Measurements from ENCODE around the gene CPPED1.

Gene CPPED1

GRCh38 chr16:12740986-12741610 lies 62.6 kb downstream of the CPPED1 start:
- DNase-seq (ENCODE audit: low read depth in 2 of 3, low spot score in 2 of 3) = no peak

- DNase-seq (ENCODE audit: low read depth in 2 of 3, low spot score in 2 of 3) = no peak
Observed at GRCh38 chr16:12739738-12740137, 63.9 kb downstream of the CPPED1 start.

GRCh38 chr16:12737563-12737962 lies 66.1 kb downstream of the CPPED1 start:
- no peak for DNase-seq (ENCODE audit: low read depth in 2 of 3, low spot score in 2 of 3)

- no peak for DNase-seq (ENCODE audit: low read depth in 2 of 3, low spot score in 2 of 3)
Observed at GRCh38 chr16:12735805-12736204, 67.9 kb downstream of the CPPED1 start.

GRCh38 chr16:12732600-12732999 lies 71.1 kb downstream of the CPPED1 start:
- DNase-seq (ENCODE audit: low read depth in 2 of 3, low spot score in 2 of 3) = no peak

- no peak for DNase-seq (ENCODE audit: low read depth in 2 of 3, low spot score in 2 of 3)
Observed at GRCh38 chr16:12729448-12729847, 74.2 kb downstream of the CPPED1 start.

GRCh38 chr16:12728469-12728868 lies 75.2 kb downstream of the CPPED1 start:
- no peak for DNase-seq (ENCODE audit: low read depth in 2 of 3, low spot score in 2 of 3)

GRCh38 chr16:12724226-12724625 lies 79.5 kb downstream of the CPPED1 start:
- no peak for DNase-seq (ENCODE audit: low read depth in 2 of 3, low spot score in 2 of 3)

- DNase-seq (ENCODE audit: low read depth in 2 of 3, low spot score in 2 of 3) = no peak
Observed at GRCh38 chr16:12723681-12724080, 80.0 kb downstream of the CPPED1 start.

- no peak for DNase-seq (ENCODE audit: low read depth in 2 of 3, low spot score in 2 of 3)
Observed at GRCh38 chr16:12721841-12722421, 81.8 kb downstream of the CPPED1 start.

- no peak for DNase-seq (ENCODE audit: low read depth in 2 of 3, low spot score in 2 of 3)
Observed at GRCh38 chr16:12719972-12720371, 83.7 kb downstream of the CPPED1 start.

- no peak for DNase-seq (ENCODE audit: low read depth in 2 of 3, low spot score in 2 of 3)
Observed at GRCh38 chr16:12716658-12717057, 87.0 kb downstream of the CPPED1 start.

GRCh38 chr16:12709807-12710206 lies 93.9 kb downstream of the CPPED1 start:
- DNase-seq (ENCODE audit: low read depth in 2 of 3, low spot score in 2 of 3) = no peak

GRCh38 chr16:12708266-12708665 lies 95.4 kb downstream of the CPPED1 start:
- DNase-seq (ENCODE audit: low read depth in 2 of 3, low spot score in 2 of 3) = no peak

- DNase-seq (ENCODE audit: low read depth in 2 of 3, low spot score in 2 of 3) = no peak
Observed at GRCh38 chr16:12706628-12707027, 97.1 kb downstream of the CPPED1 start.

- DNase-seq (ENCODE audit: low read depth in 2 of 3, low spot score in 2 of 3) = no peak
Observed at GRCh38 chr16:12704492-12705111, 99.1 kb downstream of the CPPED1 start.

GRCh38 chr16:12703935-12704334 lies 99.8 kb downstream of the CPPED1 start:
- DNase-seq (ENCODE audit: low read depth in 2 of 3, low spot score in 2 of 3) = no peak

- DNase-seq (ENCODE audit: low read depth in 2 of 3, low spot score in 2 of 3) = no peak
Observed at GRCh38 chr16:12700161-12700560, 103.5 kb downstream of the CPPED1 start.

- no peak for DNase-seq (ENCODE audit: low read depth in 2 of 3, low spot score in 2 of 3)
Observed at GRCh38 chr16:12699161-12699560, 104.5 kb downstream of the CPPED1 start.

- DNase-seq (ENCODE audit: low read depth in 2 of 3, low spot score in 2 of 3) = no peak
Observed at GRCh38 chr16:12697437-12697836, 106.2 kb downstream of the CPPED1 start.

GRCh38 chr16:12695454-12695853 lies 108.2 kb downstream of the CPPED1 start:
- DNase-seq (ENCODE audit: low read depth in 2 of 3, low spot score in 2 of 3) = no peak

- no peak for DNase-seq (ENCODE audit: low read depth in 2 of 3, low spot score in 2 of 3)
Observed at GRCh38 chr16:12690024-12690423, 113.7 kb downstream of the CPPED1 start.

All from activated CD8-positive, alpha-beta memory T cell treated with anti-CD3 and anti-CD28 coated beads for 48 hours (primary cell).